GM12875 (cell line): ENCODE results near the gene AGO3.

ENCODE experiments used
- H3K4me3 ChIP-seq: one replicate; pipeline ENCODE4 v1.5.1; 2011; ENCODE audit warnings: low read depth, low read length, control low read depth
- CTCF ChIP-seq: IDR thresholded peaks from 2 replicates; pipeline ENCODE4 v1.5.1; 2011; ENCODE audit warnings: low read depth, mild to moderate bottlenecking, control low read depth, inconsistent platforms, low read length, moderate library complexity, borderline replicate concordance; ENCODE audit not compliant: insufficient read depth

AGO3 gene

GRCh38 chr1:35932941-35933340, 2.0 kb downstream of the AGO3 start:
- H3K4me3 ChIP-seq, result no peak overlapping the region
- TF ChIP-seq CTCF, result no peak

- no peak overlapping the region for H3K4me3 ChIP-seq
- TF ChIP-seq CTCF, result no peak
Measured at GRCh38 chr1:35935442-35936388, 4.8 kb downstream of the AGO3 start.

GRCh38 chr1:35936838-35937237, 5.9 kb downstream of the AGO3 start:
- no peak overlapping the region for H3K4me3 ChIP-seq
- no peak for TF ChIP-seq CTCF

- TF ChIP-seq CTCF, result no peak
- H3K4me3 ChIP-seq, result no peak overlapping the region
Measured at GRCh38 chr1:35939484-35939883, 8.6 kb downstream of the AGO3 start.

- TF ChIP-seq CTCF, result no peak
- no peak overlapping the region for H3K4me3 ChIP-seq
Measured at GRCh38 chr1:35945327-35945726, 14.4 kb downstream of the AGO3 start.

- no peak for TF ChIP-seq CTCF
Measured at GRCh38 chr1:35947547-35947946, 16.6 kb downstream of the AGO3 start.

GRCh38 chr1:35958558-35958957, 27.7 kb downstream of the AGO3 start:
- no peak overlapping the region for H3K4me3 ChIP-seq
- no peak for TF ChIP-seq CTCF

More at GRCh38 chr1:35947547-35947946, 16.6 kb downstream of the AGO3 start:
- H3K4me3 ChIP-seq, result no peak overlapping the region
